Peyer's patch (tissue), 4 donors: ENCODE results near the gene LTB4R.

Experiments used
- CTCF ChIP-seq, 6 experiments: fragments of 450-650 bp in 4 of 6; fragments of 200-600 bp in 2 of 6; sonication (generic) in 1 of 6; IDR thresholded peaks; one replicate each; pipeline ENCODE4 v1.5.1; 2017 to 2019; ENCODE audit warnings: antibody characterized with exemption in 6 of 6, mild to moderate bottlenecking in 3 of 6, moderate library complexity in 1 of 6
- POLR2A ChIP-seq, 2 donors: fragments of 450-650 bp; IDR thresholded peaks; one replicate each; pipeline ENCODE4 v1.5.1; 2017; ENCODE audit warnings: antibody characterized with exemption in 2 of 2, mild to moderate bottlenecking in 2 of 2, moderate library complexity in 2 of 2

- TF ChIP-seq CTCF (IDR thresholded peaks at IDR 0.05) = no peak
- TF ChIP-seq POLR2A (IDR thresholded peaks at IDR 0.05) = no peak
Observed at GRCh38 chr14:24278424-24278823, 32.9 kb upstream of the LTB4R start.
